ENCODE results near the gene TBX6.

- TF ChIP-seq CTCF (IDR thresholded peaks at IDR 0.05): no peak
- no peak for TF ChIP-seq POLR2A (IDR thresholded peaks at IDR 0.05)
These were observed 22.1 kb upstream of the TBX6 start for GRCh38 chr16:30113711-30114333.

Measured in heart left ventricle (tissue), 13 donors.